Keratinocyte (primary cell): ENCODE data around the gene TDRD10. TPM values are rescaled to one million over a fixed set of nuclear protein-coding genes. Genes with fewer than 3 reads are reported as not detected.

Experiments
- DNase-seq: peaks from one replicate; pipeline ENCODE4 v3.0.0-alpha.2; 2011; ENCODE audit warnings: low read depth, missing footprints, low spot score
- FAIRE-seq: peaks from 2 replicates; lab custom pipeline; 2011; peaks lifted over from hg19 to GRCh38; lab: Jason Lieb, UNC
- H2AFZ ChIP-seq: 2 replicates; pipeline ENCODE4 v1.6.0; 2012; ENCODE audit warnings: low read length, control low read depth, inconsistent platforms; ENCODE audit not compliant: control insufficient read depth
- H3K27ac ChIP-seq: 2 replicates; pipeline ENCODE4 v1.5.1; 2011; ENCODE audit warnings: low read length; ENCODE audit not compliant: control insufficient read depth, insufficient read depth
- H3K27me3 ChIP-seq: 3 replicates; pipeline ENCODE4 v1.6.0; 2011; ENCODE audit warnings: low read length; ENCODE audit not compliant: control insufficient read depth, insufficient read depth; ENCODE audit errors: extremely low read depth
- H3K36me3 ChIP-seq, 2 experiments: 2 replicates in 1 of 2; 3 replicates in 1 of 2; pipeline ENCODE4 v1.5.1; 2011; ENCODE audit warnings: low read length in 2 of 2, mild to moderate bottlenecking in 1 of 2; ENCODE audit not compliant: control insufficient read depth in 2 of 2, insufficient read depth in 2 of 2; ENCODE audit errors: extremely low read depth in 1 of 2
- H3K4me1 ChIP-seq: 3 replicates; pipeline ENCODE4 v1.5.1; 2011; ENCODE audit warnings: low read length; ENCODE audit not compliant: control insufficient read depth, insufficient read depth; ENCODE audit errors: extremely low read depth
- H3K4me2 ChIP-seq: 3 replicates; pipeline ENCODE4 v1.6.0; 2011; ENCODE audit warnings: low read depth, low read length; ENCODE audit not compliant: control insufficient read depth, insufficient read depth; ENCODE audit errors: extremely low read depth
- H3K4me3 ChIP-seq, 3 experiments: fragments of 200-600 bp in 1 of 3; sonication (generic) in 1 of 3; 2 replicates in 2 of 3; 3 replicates in 1 of 3; pipeline ENCODE4 v1.5.1; 2011 to 2016; ENCODE audit warnings: low read length in 3 of 3, mild to moderate bottlenecking in 3 of 3, control low read depth in 2 of 3, inconsistent platforms in 1 of 3, low read depth in 1 of 3, mixed read lengths in 1 of 3, mixed run types in 1 of 3, moderate library complexity in 1 of 3; ENCODE audit not compliant: control insufficient read depth in 2 of 3, insufficient read depth in 2 of 3; ENCODE audit errors: extremely low read depth in 1 of 3
- H3K79me2 ChIP-seq: 2 replicates; pipeline ENCODE4 v1.6.0; 2012; ENCODE audit warnings: low read length; ENCODE audit not compliant: control insufficient read depth, insufficient read depth
- H3K9ac ChIP-seq: 3 replicates; pipeline ENCODE4 v1.6.0; 2011; ENCODE audit warnings: low read length; ENCODE audit not compliant: control insufficient read depth, insufficient read depth; ENCODE audit errors: extremely low read depth
- H3K9me1 ChIP-seq: 3 replicates; pipeline ENCODE4 v1.6.0; 2011; ENCODE audit warnings: low read length; ENCODE audit not compliant: control insufficient read depth, insufficient read depth; ENCODE audit errors: extremely low read depth
- H3K9me3 ChIP-seq: 2 replicates; pipeline ENCODE4 v1.5.1; 2012; ENCODE audit warnings: low read depth, low read length; ENCODE audit not compliant: control insufficient read depth
- H4K20me1 ChIP-seq: 3 replicates; pipeline ENCODE4 v1.6.0; 2011; ENCODE audit warnings: low read length; ENCODE audit not compliant: control insufficient read depth, insufficient read depth; ENCODE audit errors: extremely low read depth
- CTCF ChIP-seq, 3 experiments: IDR thresholded peaks in 1 of 3; conservative IDR thresholded peaks in 1 of 3; optimal IDR thresholded peaks in 1 of 3; 2 replicates in 2 of 3; 3 replicates in 1 of 3; pipeline versions ENCODE3 to v1.5.1; 2011; ENCODE audit warnings: low read length in 3 of 3, mild to moderate bottlenecking in 3 of 3, moderate library complexity in 2 of 3, control low read depth in 1 of 3, inconsistent platforms in 1 of 3; ENCODE audit not compliant: insufficient read depth in 2 of 3; ENCODE audit errors: extremely low read depth in 1 of 3
- EZH2 ChIP-seq: IDR thresholded peaks from one replicate; pipeline ENCODE4 v1.6.1; 2012; ENCODE audit warnings: inconsistent platforms, mild to moderate bottlenecking, low read length, moderate library complexity
- dilution Hi-C: fragments of 300-500 bp; cut with MboI; formaldehyde crosslinking; loops from one replicate; pipeline ENCODE4 v1.7.0; 2020; ENCODE audit warnings: low sequenced_read_pairs; ENCODE audit not compliant: extremely low pct_ligation_motif_present
- polyA plus RNA-seq, 5 experiments: library from polyadenylated mRNA; depleted of rRNA in 3 of 5; stranded (reverse) in 3 of 5; stranded (forward) in 1 of 5; unstranded in 1 of 5; fragments of >200 nt; gene quantifications; 1 replicate in 1 of 5; 2 replicates in 3 of 5; 3 replicates in 1 of 5; pipeline versions ENCODE4 v1.2.1 to v1.2.3, GENCODE V29; 2011 to 2012; ENCODE audit warnings: missing spikeins in 2 of 5, low read depth in 1 of 5, low replicate concordance in 1 of 5

TDRD10 gene
- polyA plus RNA-seq, 1 donor (not counting 4 experiments of a cell fraction or from before 2014, with no cell fraction given) = not detected

GRCh38 chr1:154501423-154502065, 475 bp upstream of the TDRD10 start:
- Histone ChIP-seq H3K27ac (no peak overlapping the region), H3K4me1 (peaks cover 4% of the 10 kb centered on the region), H3K36me3 (no peaks in the 10 kb centered on the region), H3K27me3 (peaks cover 40% of the 10 kb centered on the region), H3K9me3 (peaks cover 7% of the 10 kb centered on the region), H3K79me2 (no peaks in the 10 kb centered on the region), H3K9me1 (no peaks in the 10 kb centered on the region), H3K9ac (no peak overlapping the region), H3K4me2 (peak overlapping the region; percentile 39), H4K20me1 (no peaks in the 10 kb centered on the region), H2AFZ (no peak overlapping the region), H3K4me3 (no peak overlapping the region)
- TF ChIP-seq EZH2 (peak; percentile 98), CTCF (optimal IDR thresholded peaks at IDR 0.05 in 1 of 3, IDR thresholded peaks at IDR 0.05 in 1 of 3, conservative IDR thresholded peaks at IDR 0.05 in 1 of 3; ENCODE audit: extremely low read depth in 1 of 3, insufficient read depth in 2 of 3, low read length in 3 of 3) (no peak)
- FAIRE-seq (no peak), DNase-seq (no peak)
- dilution Hi-C loops = no loop called here

- Histone ChIP-seq H3K36me3 (no peaks in the 10 kb centered on the region), H3K4me2 (no peak overlapping the region), H3K79me2 (no peaks in the 10 kb centered on the region), H3K9me3 (peaks cover 7% of the 10 kb centered on the region), H3K9ac (no peak overlapping the region), H3K27ac (no peak overlapping the region), H2AFZ (no peak overlapping the region), H3K4me1 (no peaks in the 10 kb centered on the region), H4K20me1 (no peaks in the 10 kb centered on the region), H3K4me3 (no peak overlapping the region), H3K9me1 (no peaks in the 10 kb centered on the region), H3K27me3 (peaks cover 44% of the 10 kb centered on the region)
- dilution Hi-C loops = no loop called here
- FAIRE-seq = no peak
- DNase-seq = no peak
- TF ChIP-seq CTCF (optimal IDR thresholded peaks at IDR 0.05 in 1 of 3, IDR thresholded peaks at IDR 0.05 in 1 of 3, conservative IDR thresholded peaks at IDR 0.05 in 1 of 3; ENCODE audit: extremely low read depth in 1 of 3, insufficient read depth in 2 of 3, low read length in 3 of 3) = no peak
- no peak for TF ChIP-seq EZH2
Observed at GRCh38 chr1:154502744-154503115, 711 bp downstream of the TDRD10 start.
